GM18858 (cell line): ENCODE data around the gene LCN9.

Source experiments
- ATAC-seq: cut with Tn5 transposase; IDR thresholded peaks from one replicate; pipeline ENCODE4 v1.9.1; 2021; ENCODE audit not compliant: unreplicated experiment

Gene LCN9

GRCh38 chr9:135696446-135696845 is 33.3 kb downstream of the LCN9 start:
- ATAC-seq, result no peak

DNA sequence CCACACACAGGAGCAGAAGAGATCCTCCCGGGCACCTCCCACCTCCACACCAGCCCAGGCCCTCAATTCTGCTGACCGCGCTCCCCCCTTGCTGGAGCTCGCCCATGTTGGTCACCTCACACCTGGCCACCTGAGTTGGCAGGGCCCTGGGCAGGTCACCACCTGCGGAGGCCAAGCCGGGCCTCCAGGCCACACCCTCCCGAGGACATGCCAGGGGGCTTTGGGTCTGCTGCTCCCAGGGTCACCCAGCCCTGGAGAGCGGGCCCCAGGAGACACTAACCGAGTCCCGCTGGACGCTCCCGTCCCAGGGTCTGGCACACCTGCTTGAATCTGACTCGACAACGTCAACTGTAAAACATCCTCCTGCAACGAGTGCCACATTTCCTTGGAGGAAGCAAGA is 34.1 kb downstream of the LCN9 start:
- ATAC-seq, result no peak

DNA sequence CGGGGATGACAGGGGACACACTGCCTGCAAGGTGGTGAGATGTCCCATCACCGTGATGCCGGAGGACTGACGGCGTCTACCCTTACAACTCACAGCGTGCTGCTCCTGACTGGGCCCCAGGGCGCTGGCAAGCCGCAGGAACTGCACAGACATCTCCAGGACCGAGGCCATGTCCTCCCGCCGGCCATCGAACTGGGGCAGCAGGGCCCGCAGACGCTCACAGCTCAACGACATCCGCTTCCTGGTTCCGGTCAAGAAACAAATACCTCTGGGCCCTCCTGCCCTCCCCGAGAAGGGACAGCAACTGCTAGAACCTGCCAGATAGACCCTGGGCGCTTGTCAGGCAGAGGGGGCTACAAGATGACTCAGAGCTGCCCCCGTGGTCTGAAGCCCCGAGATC is 35.1 kb downstream of the LCN9 start:
- no peak for ATAC-seq

GRCh38 chr9:135698767-135699166 is 35.7 kb downstream of the LCN9 start:
- ATAC-seq, result no peak

GRCh38 chr9:135699440-135699839 is 36.3 kb downstream of the LCN9 start, which contains the start of gene SOHLH1:
Gene SOHLH1, minus strand, starts transcription at chr9:135699481. Its CDS starts 14 bp downstream, at chr9:135699467.
- ATAC-seq, result no peak

DNA sequence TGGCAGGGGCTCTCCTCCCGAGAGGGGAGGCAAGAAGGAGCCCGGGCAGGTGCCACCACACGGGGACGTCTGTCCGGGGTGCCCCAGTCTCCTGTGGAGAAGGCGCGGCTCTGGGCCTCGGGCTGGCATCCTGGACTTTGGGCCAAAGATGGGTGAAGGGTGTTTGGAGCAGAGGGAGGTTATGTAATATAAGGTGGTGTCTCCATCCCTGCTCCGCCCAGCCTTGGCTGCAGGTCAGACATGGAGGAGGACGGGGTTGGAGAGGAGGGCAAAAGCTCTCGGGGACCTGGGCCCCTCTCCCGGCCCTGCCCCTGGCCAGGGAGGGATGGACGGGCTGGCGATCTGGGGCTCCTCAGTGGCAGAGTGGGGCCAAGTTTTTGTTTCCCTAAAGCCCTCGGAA is 37.4 kb downstream of the LCN9 start:
- no peak for ATAC-seq

- no peak for ATAC-seq
Measured at GRCh38 chr9:135701067-135701958, 38.2 kb downstream of the LCN9 start.

GRCh38 chr9:135701959-135702721 is 39.0 kb downstream of the LCN9 start, which contains the start of gene KCNT1:
Gene KCNT1, plus strand, starts transcription at chr9:135702185. Its CDS starts 74 bp downstream, at chr9:135702259.
- no peak for ATAC-seq

DNA sequence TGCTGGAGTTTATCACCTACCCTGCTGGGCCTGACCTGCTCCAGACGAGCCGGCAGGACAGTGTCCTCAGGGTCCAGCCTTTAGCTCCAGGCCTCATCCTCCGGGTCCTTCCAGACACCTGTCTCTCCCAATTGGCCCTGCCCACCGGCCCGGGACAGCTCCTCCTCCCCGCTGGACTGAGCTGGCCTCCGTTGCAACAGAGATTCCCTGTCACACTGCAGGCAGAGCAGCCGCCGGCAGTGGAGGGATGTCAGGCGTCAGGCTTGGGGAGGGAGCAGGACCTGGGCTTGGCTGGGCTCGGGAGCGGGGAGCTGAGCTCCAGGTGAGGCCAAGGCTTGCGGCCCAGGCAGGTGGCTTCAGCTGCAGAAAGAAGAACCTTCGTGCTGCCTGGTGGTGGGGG is 40.6 kb downstream of the LCN9 start:
- ATAC-seq, result no peak

GRCh38 chr9:135704483-135704882 is 41.4 kb downstream of the LCN9 start:
- no peak for ATAC-seq

DNA sequence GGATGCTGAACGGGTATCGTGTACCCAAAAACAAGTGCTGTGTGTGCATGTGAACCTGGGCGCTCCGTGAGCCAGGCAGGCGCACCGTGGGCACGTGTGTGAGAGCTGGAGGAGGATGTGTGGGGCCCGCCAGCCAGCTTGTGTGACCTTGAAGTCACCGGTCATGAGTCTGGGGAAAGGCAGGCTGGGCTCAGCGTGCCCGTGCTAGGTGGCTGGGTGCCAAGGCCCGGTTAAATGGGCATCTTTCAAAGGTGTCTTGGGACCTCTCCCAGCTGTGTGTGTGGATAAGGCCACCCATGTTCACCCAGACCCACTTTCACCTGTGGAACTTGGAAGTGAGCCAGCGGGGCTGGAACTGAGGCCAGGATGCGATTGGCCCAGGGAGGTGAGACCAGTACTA is 42.3 kb downstream of the LCN9 start:
- no peak for ATAC-seq

GRCh38 chr9:135706288-135706687 is 43.2 kb downstream of the LCN9 start:
- ATAC-seq, result no peak

DNA sequence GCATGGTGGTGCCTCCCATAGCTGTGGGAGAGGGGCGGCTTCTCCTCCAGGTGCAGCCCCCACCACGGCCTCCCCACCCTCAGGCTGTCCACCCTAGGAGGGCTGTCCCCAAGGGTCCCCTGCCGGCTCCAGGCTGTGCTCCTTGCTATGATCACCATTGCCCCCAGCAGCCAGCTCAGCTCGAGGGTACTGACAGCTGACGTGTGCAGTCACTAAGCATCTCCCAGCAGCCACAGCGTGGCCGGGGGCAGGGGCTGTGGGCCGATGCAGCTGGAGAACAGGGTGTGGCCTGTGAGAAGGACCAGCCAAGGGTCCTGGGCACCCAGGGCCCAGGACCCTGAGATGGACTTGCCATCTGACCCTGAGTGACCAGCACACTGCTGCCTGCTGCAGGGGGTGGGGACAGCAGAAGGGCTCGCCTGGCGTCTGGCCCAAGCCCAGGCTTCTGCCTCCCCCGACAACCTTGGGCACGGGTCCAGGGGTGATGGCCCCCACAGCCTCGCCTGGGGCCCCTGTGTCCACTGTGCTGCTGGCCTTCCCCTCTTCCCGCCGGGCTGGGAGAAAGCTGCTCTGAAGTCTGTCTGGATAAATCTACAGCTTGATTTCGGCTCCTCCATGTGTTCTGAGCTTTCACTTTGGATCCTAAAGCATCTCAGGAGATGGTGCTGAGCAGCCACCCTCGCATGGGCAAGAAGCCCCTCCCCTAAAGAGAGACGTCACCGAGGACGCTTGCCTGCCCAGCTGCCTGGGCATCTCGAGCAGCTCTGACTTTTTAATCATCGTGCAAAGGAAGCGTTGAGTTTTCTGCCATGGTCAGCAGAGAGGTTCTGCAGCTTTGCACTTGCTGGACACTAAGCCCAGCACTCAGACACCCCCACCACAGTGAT is 44.4 kb downstream of the LCN9 start:
- ATAC-seq, result no peak

GRCh38 chr9:135708164-135708563 is 45.1 kb downstream of the LCN9 start:
- ATAC-seq, result no peak

GRCh38 chr9:135711391-135711790 is 48.3 kb downstream of the LCN9 start:
- no peak for ATAC-seq

- no peak for ATAC-seq
Measured at GRCh38 chr9:135711881-135712280, 48.8 kb downstream of the LCN9 start.

DNA sequence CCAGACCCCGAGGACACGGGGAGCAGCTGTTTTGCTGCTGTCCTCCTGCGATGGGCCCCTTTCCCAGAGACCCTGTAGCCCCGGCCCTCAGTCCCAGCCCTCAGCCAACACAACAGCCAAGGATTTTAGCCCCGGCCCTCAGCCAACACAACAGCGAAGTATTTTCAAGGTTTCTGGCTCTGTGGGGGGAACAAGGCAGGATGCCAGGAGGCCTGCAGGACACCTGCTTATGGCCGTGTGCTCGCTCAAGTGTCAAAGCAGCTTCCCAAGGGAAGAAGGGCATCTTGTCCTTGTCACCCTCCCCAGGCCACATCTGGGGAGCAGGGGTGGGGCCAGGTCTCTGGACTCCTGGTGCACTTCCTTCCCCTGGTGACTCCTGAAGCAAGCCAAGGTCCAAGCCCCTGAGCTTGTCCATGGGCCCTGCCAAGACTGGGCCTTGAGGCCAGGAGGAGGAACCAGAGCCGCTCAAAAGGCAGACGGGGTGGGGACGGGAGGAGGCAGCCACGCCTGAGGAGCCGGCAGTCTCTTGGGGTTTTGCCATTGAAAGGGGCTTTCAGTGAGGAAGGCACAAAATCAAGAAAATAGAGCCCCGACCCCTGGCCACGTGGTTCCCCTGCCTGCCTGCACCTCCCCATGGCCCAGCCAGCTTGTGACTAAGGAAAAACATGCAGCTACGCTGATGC is 49.6 kb downstream of the LCN9 start:
- ATAC-seq, result no peak

DNA sequence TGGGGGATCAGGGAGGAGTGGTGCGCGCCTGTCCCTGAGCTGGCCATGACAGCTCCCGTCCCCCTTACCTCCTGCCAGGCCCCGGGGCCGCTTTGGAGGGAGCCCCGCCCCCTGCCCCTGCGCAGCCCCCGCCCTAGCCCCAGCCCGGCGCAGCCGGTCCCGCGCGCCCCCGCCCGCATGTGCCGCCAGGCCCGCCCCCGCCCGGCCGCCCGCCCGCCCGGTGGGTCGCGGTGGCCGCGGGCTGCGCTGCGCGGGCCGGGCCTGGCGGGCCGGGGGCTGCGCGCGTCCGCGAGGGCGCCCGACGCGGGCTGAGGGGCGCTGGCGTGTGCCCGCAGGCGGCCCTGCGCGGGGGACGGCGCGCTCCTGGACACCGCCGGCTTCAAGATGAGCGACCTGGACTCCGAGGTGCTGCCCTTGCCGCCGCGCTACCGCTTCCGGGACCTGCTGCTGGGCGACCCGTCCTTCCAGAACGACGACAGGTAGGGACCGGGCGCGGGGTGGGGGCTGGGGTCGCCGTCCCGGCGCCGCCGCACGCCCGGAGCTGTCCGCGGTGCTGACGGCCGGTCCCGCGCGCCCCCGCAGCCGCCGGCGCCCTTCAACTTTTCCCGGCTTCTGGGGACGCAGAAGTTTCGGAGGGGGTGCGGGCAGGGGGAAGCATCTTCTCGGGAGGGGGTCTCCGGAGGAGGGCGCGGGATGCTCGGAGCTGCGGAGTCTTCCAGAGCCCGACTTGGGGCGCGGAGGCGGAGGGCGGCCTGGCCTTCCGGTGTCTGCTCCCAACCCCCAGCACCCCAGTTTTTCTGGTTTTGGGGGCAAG is 51.3 kb downstream of the LCN9 start:
- ATAC-seq, result no peak

- no peak for ATAC-seq
Measured at GRCh38 chr9:135715056-135715595, 52.0 kb downstream of the LCN9 start.
